Measurements from ENCODE around the gene NOG. TPM values are rescaled to one million over a fixed set of nuclear protein-coding genes. Genes with fewer than 3 reads are reported as not detected.

Gene NOG
- total RNA-seq, 1 experiment from 2014 or later, result 9.2 TPM

- intact Hi-C loops (cut with micrococcal nuclease; ENCODE audit: unreplicated experiment) (no loop called here), in situ Hi-C loops (cut with HindIII; ENCODE audit: low pct_unique_long_range_greater_than_20kb, low sequenced_read_pairs) (no loop called here)
- no peaks in the 10 kb centered on the region for H3K4me1 ChIP-seq (ENCODE audit: control insufficient read depth, insufficient read depth, low read length)
- ChIA-PET POLR2A (no interaction called here), CTCF (no interaction called here)
- no peaks in the 10 kb centered on the region for H3K9me3 ChIP-seq (ENCODE audit: control insufficient read depth, insufficient read depth, low read depth, low read length)
- no peak for TF ChIP-seq TCF7L2 (IDR thresholded peaks at IDR 0.05; ENCODE audit: low read depth, low read length)
- TF ChIP-seq CTCF (IDR thresholded peaks at IDR 0.05), result no peak
- ATAC-seq (no peak), DNase-seq (ENCODE audit: low read depth, low spot score) (no peak)
- H3K27ac ChIP-seq (ENCODE audit: low read length), result no peak overlapping the region
- H3K36me3 ChIP-seq (ENCODE audit: control insufficient read depth, insufficient read depth, low read length), result no peaks in the 10 kb centered on the region
- no TSS peak for BruUV-seq (replicated peaks)
- H3K27me3 ChIP-seq (ENCODE audit: control insufficient read depth, insufficient read depth, low read length), result no peaks in the 10 kb centered on the region; the same call in 1 of the 2 replicates
- H3K4me3 ChIP-seq (ENCODE audit: low read depth in 2 of 2, low read length in 2 of 2), result no peak overlapping the region
These were observed 35.8 kb upstream of the NOG start for GRCh38 chr17:56557682-56558081.

GRCh38 chr17:56558088-56558487 is 35.4 kb upstream of the NOG start:
- in situ Hi-C loops (cut with HindIII; ENCODE audit: low pct_unique_long_range_greater_than_20kb, low sequenced_read_pairs), result no loop called here
- POLR2A ChIA-PET, result no interaction called here
- ATAC-seq (no peak), DNase-seq (ENCODE audit: low read depth, low spot score) (no peak)
- CTCF ChIA-PET, result no interaction called here
- Histone ChIP-seq H3K27ac (ENCODE audit: low read length) (no peak overlapping the region), H3K27me3 (ENCODE audit: control insufficient read depth, insufficient read depth, low read length) (no peaks in the 10 kb centered on the region; the same call in 1 of the 2 replicates), H3K36me3 (ENCODE audit: control insufficient read depth, insufficient read depth, low read length) (no peaks in the 10 kb centered on the region), H3K9me3 (ENCODE audit: control insufficient read depth, insufficient read depth, low read depth, low read length) (no peaks in the 10 kb centered on the region), H3K4me3 (ENCODE audit: low read depth in 2 of 2, low read length in 2 of 2) (no peak overlapping the region), H3K4me1 (ENCODE audit: control insufficient read depth, insufficient read depth, low read length) (no peaks in the 10 kb centered on the region)
- TF ChIP-seq TCF7L2 (IDR thresholded peaks at IDR 0.05; ENCODE audit: low read depth, low read length) (no peak), CTCF (IDR thresholded peaks at IDR 0.05) (no peak), POLR2AphosphoS5 (IDR thresholded peaks at IDR 0.05; ENCODE audit: low read depth, low read length) (no peak), REST (IDR thresholded peaks at IDR 0.05; ENCODE audit: insufficient read depth in 1 of 2, low read depth in 2 of 2, low read length in 1 of 2) (no peak), SIN3A (IDR thresholded peaks at IDR 0.05; ENCODE audit: borderline replicate concordance, insufficient read depth, low read depth, low read length) (no peak)
- intact Hi-C loops (cut with micrococcal nuclease; ENCODE audit: unreplicated experiment), result no loop called here
- BruUV-seq (replicated peaks), result no TSS peak

GRCh38 chr17:56570199-56570598 is 23.3 kb upstream of the NOG start:
- no peaks in the 10 kb centered on the region for H3K36me3 ChIP-seq (ENCODE audit: control insufficient read depth, insufficient read depth, low read length)
- no peaks in the 10 kb centered on the region for H3K9me3 ChIP-seq (ENCODE audit: control insufficient read depth, insufficient read depth, low read depth, low read length)
- H3K27me3 ChIP-seq (ENCODE audit: control insufficient read depth, insufficient read depth, low read length), result peaks cover 3% of the 10 kb centered on the region
- POLR2A ChIA-PET, result no interaction called here
- ATAC-seq (no peak), DNase-seq (ENCODE audit: low read depth, low spot score) (no peak)
- no TSS peak for BruUV-seq (replicated peaks)
- in situ Hi-C loops (cut with HindIII; ENCODE audit: low pct_unique_long_range_greater_than_20kb, low sequenced_read_pairs) (no loop called here), intact Hi-C loops (cut with micrococcal nuclease; ENCODE audit: unreplicated experiment) (no loop called here)
- CTCF ChIA-PET, result no interaction called here
- H3K27ac ChIP-seq (ENCODE audit: low read length), result no peak overlapping the region
- H3K4me1 ChIP-seq (ENCODE audit: control insufficient read depth, insufficient read depth, low read length), result no peaks in the 10 kb centered on the region
- no peak overlapping the region for H3K4me3 ChIP-seq (ENCODE audit: low read depth in 2 of 2, low read length in 2 of 2)
- TF ChIP-seq POLR2AphosphoS5 (IDR thresholded peaks at IDR 0.05; ENCODE audit: low read depth, low read length) (no peak), REST (IDR thresholded peaks at IDR 0.05; ENCODE audit: insufficient read depth in 1 of 2, low read depth in 2 of 2, low read length in 1 of 2) (no peak), SIN3A (IDR thresholded peaks at IDR 0.05; ENCODE audit: borderline replicate concordance, insufficient read depth, low read depth, low read length) (no peak), TCF7L2 (IDR thresholded peaks at IDR 0.05; ENCODE audit: low read depth, low read length) (no peak), CTCF (IDR thresholded peaks at IDR 0.05) (no peak)

Measured in Panc1 (cell line).